ENCODE results near the gene ABL2. TPM values are rescaled to one million over a fixed set of nuclear protein-coding genes. Genes with fewer than 3 reads are reported as not detected.

ABL2 gene
- total RNA-seq, 1 experiment from 2014 or later = 18.3 TPM

GRCh38 chr1:179108644-179109043 is 120.8 kb downstream of the ABL2 start:
- H3K9me3 Mint-ChIP-seq = no peaks in the 10 kb centered on the region
- H3K36me3 Mint-ChIP-seq = peaks cover 34% of the 10 kb centered on the region
- no peaks in the 10 kb centered on the region for H3K27me3 Mint-ChIP-seq (ENCODE audit: low read depth)
- ChIA-PET POLR2A (no interaction called here), CTCF (no interaction called here)
- no peak for DNase-seq (ENCODE audit: low spot score)
- no peak for TF ChIP-seq CTCF (IDR thresholded peaks at IDR 0.05)
- no peak for TF ChIP-seq ZNF671 (CRISPR knock-in tag; IDR thresholded peaks at IDR 0.05)
- no peak for TF ChIP-seq PRRX2 (CRISPR knock-in tag; IDR thresholded peaks at IDR 0.05)
- no peak for TF ChIP-seq ZNF396 (CRISPR knock-in tag; IDR thresholded peaks at IDR 0.05; ENCODE audit: borderline replicate concordance)
- peaks cover 5% of the 10 kb centered on the region; the same call in 1 of the 2 replicates for H3K4me1 Mint-ChIP-seq
- no peak overlapping the region for H3K4me3 Mint-ChIP-seq
- ATAC-seq = no peak
- no peak overlapping the region for H3K27ac Mint-ChIP-seq

GRCh38 chr1:179107706-179108629 is 121.5 kb downstream of the ABL2 start:
- ChIA-PET POLR2A (no interaction called here), CTCF (no interaction called here)
- no peaks in the 10 kb centered on the region for H3K9me3 Mint-ChIP-seq
- no peak overlapping the region for H3K4me3 Mint-ChIP-seq
- no peak overlapping the region for H3K27ac Mint-ChIP-seq
- peaks cover 5% of the 10 kb centered on the region; the same call in 1 of the 2 replicates for H3K4me1 Mint-ChIP-seq
- no peak for DNase-seq (ENCODE audit: low spot score)
- no peaks in the 10 kb centered on the region for H3K27me3 Mint-ChIP-seq (ENCODE audit: low read depth)
- peaks cover 34% of the 10 kb centered on the region for H3K36me3 Mint-ChIP-seq
- ATAC-seq = no peak
- TF ChIP-seq JAZF1 (CRISPR knock-in tag; IDR thresholded peaks at IDR 0.05) (no peak), E2F1 (CRISPR knock-in tag; IDR thresholded peaks at IDR 0.05) (no peak), CDX4 (CRISPR knock-in tag; IDR thresholded peaks at IDR 0.05; ENCODE audit: borderline replicate concordance) (no peak), OVOL2 (CRISPR knock-in tag; IDR thresholded peaks at IDR 0.05; ENCODE audit: borderline replicate concordance) (no peak), AR (CRISPR knock-in tag; IDR thresholded peaks at IDR 0.05) (no peak), MAX (CRISPR knock-in tag; IDR thresholded peaks at IDR 0.05) (no peak), NR1H2 (CRISPR knock-in tag; IDR thresholded peaks at IDR 0.05) (no peak), NFATC4 (CRISPR knock-in tag; IDR thresholded peaks at IDR 0.05) (no peak), CTCF (IDR thresholded peaks at IDR 0.05) (no peak), STAT6 (CRISPR knock-in tag; conservative IDR thresholded peaks at IDR 0.05; ENCODE audit: low read depth) (no peak), TCF7 (CRISPR knock-in tag; IDR thresholded peaks at IDR 0.05; ENCODE audit: low read depth) (no peak), KAT7 (CRISPR knock-in tag; IDR thresholded peaks at IDR 0.05; ENCODE audit: borderline replicate concordance) (no peak), GABPB1 (CRISPR knock-in tag; IDR thresholded peaks at IDR 0.05) (no peak), MXD4 (CRISPR knock-in tag; IDR thresholded peaks at IDR 0.05; ENCODE audit: borderline replicate concordance) (no peak), IRF1 (CRISPR knock-in tag; IDR thresholded peaks at IDR 0.05) (no peak), ATF3 (CRISPR knock-in tag; conservative IDR thresholded peaks at IDR 0.05) (no peak), PRRX2 (CRISPR knock-in tag; IDR thresholded peaks at IDR 0.05) (no peak)

All from WTC11 (cell line).